Neural crest cell (in vitro differentiated cells): ENCODE measurements around the gene PGAM5. TPM values are rescaled to one million over a fixed set of nuclear protein-coding genes. Genes with fewer than 3 reads are reported as not detected.
A peak's percentile ranks its signal among the peaks of the same experiment; 100 is the strongest.

Source experiments
- DNase-seq: peaks from one replicate; pipeline ENCODE4 v3.0.0; 2021; ENCODE audit warnings: low read depth, mixed read lengths, low spot score
- H3K27ac Mint-ChIP-seq: one replicate; pipeline ENCODE4 v1.8.0; 2021; ENCODE audit warnings: mild to moderate bottlenecking, mixed read lengths; ENCODE audit not compliant: unreplicated experiment
- H3K27me3 Mint-ChIP-seq: 2 replicates; pipeline ENCODE4 v1.8.0; 2021; ENCODE audit warnings: low read depth, mild to moderate bottlenecking, mixed read lengths
- H3K36me3 Mint-ChIP-seq: 2 replicates; pipeline ENCODE4 v1.8.0; 2021; ENCODE audit warnings: low read depth, mild to moderate bottlenecking, mixed read lengths
- H3K4me1 Mint-ChIP-seq: 2 replicates; pipeline ENCODE4 v1.8.0; 2021; ENCODE audit warnings: mixed read lengths
- H3K4me3 Mint-ChIP-seq: one replicate; pipeline ENCODE4 v1.8.0; 2021; ENCODE audit warnings: mild to moderate bottlenecking, mixed read lengths
- H3K9me3 Mint-ChIP-seq: 2 replicates; pipeline ENCODE4 v1.8.0; 2021; ENCODE audit warnings: mixed read lengths
- CTCF ChIP-seq: fragments of 200-600 bp; sonication (generic); conservative IDR thresholded peaks from 2 replicates; pipeline ENCODE4 v1.5.0; 2021; ENCODE audit warnings: antibody characterized with exemption, mild to moderate bottlenecking
- total RNA-seq: library from RNA; stranded (reverse); gene quantifications from 2 replicates; pipeline ENCODE4 v1.2.1, GENCODE V29; 2021

The PGAM5 gene
- total RNA-seq, 1 donor from 2014 or later: 61.5 TPM

DNA sequence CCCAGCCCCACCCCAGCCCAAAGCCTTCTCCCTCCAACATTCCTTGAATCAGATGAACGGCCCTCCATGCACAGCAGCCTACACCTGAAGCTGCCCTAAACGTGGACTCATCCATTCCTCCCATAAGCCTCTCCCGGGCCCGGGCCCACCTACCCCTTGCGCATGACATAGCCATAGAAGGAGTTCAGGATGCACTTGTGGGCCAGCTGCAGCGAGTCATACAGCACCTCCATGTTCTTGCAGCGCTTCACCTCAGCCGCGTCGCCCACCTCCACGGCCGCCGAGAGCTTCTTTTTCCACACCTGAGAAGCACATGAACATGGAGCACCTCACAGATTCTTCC, 45.5 kb upstream of the PGAM5 start:
- Mint-ChIP-seq H3K36me3 (peaks cover 23% of the 10 kb centered on the region), H3K27ac (peak overlapping the region; percentile 67), H3K27me3 (no peaks in the 10 kb centered on the region)

GRCh38 chr12:132665794-132666193, 44.8 kb upstream of the PGAM5 start:
- Mint-ChIP-seq H3K36me3 (peaks cover 23% of the 10 kb centered on the region), H3K4me1 (no peaks in the 10 kb centered on the region), H3K4me3 (no peak overlapping the region), H3K9me3 (no peaks in the 10 kb centered on the region), H3K27me3 (no peaks in the 10 kb centered on the region), H3K27ac (no peak overlapping the region)
- TF ChIP-seq CTCF: no peak
- no peak for DNase-seq

More for the DNA sequence above, 45.5 kb upstream of the PGAM5 start:
- TF ChIP-seq CTCF: no peak
- H3K4me1 Mint-ChIP-seq: no peaks in the 10 kb centered on the region
- no peak for DNase-seq
- no peaks in the 10 kb centered on the region for H3K9me3 Mint-ChIP-seq
- no peak overlapping the region for H3K4me3 Mint-ChIP-seq

DNA sequence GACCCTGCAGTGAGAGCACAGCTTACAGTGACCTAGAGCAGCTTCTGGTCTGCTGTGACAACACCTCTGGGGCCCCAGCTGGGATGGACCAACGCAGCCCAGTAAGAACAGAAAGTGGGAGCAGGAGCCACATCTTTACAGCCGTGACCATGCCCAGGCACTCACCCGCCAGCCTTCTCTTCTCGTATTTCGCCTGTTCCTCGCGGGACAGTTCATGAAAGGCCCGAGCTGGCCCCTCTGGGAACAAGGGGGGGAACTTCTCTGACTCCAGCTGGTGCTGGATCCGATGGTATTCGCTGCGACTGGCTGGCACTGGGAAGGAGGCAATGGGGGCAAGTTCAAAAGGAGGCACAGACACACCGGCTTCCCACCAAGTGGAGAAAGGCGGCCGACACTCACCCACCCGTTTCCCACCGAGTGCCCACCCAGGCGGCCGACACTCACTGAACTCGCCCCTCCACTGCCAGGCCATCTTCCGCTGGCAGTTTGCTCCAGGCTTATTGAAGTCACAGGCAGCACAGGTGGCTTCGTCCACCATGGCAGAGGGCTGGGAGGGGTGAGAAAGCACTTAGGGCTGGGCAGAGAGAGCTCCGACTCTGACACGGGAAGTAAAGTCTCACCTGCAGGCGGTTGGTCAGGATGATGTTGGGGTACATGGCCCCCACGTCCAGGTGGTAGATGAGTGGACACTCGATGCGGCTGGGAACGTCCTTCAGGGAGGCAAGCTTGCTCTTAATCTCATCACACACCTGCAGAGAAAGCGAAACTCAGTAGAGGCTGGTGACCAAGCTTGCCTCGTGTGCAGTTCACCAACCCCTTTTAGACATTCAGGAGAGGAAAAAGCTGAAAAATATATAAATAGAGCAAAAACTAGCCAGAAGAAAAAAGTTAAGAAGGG, 42.2 kb upstream of the PGAM5 start:
- H3K4me3 Mint-ChIP-seq: no peak overlapping the region
- no peaks in the 10 kb centered on the region for H3K4me1 Mint-ChIP-seq
- no peaks in the 10 kb centered on the region for H3K27me3 Mint-ChIP-seq
- no peak for TF ChIP-seq CTCF
- H3K27ac Mint-ChIP-seq: no peak overlapping the region
- no peaks in the 10 kb centered on the region for H3K9me3 Mint-ChIP-seq
- DNase-seq: no peak
- peaks cover 25% of the 10 kb centered on the region for H3K36me3 Mint-ChIP-seq

DNA sequence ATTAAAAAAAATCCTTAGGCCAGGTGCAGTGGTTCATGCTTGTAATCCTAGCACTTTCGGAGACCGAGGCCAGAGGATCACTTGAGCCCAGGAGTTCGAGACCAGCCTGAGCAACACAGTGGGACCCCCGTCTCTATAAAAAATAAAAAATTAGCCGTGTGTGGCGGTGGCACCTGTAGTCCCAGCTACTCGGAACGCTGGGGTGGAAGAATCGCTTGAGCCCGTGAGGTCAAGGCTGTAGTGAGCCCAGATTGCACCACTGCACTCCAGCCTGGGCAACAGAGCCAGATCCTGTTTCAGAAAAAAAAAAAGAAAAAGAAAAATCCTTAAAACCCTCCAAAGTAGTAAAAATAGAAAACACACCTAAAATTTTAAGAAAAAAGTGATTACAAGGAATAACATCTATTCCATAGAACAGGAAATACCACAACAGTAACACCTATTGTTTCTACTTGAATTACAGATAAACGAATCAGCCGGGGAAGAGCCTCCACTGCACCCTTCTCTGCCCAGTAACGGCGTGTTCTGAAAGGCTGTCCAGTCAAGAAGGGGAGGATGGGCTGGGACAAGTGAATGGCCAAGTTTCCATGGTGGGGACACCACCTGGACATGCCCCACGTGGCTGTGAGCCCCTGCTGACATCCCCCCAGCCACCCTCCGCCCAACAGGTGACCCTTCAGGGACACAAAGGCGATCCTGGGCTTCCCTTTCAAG, 41.3 kb upstream of the PGAM5 start:
- TF ChIP-seq CTCF: no peak
- no peak overlapping the region for H3K27ac Mint-ChIP-seq
- peaks cover 28% of the 10 kb centered on the region for H3K36me3 Mint-ChIP-seq
- DNase-seq: no peak
- H3K27me3 Mint-ChIP-seq: no peaks in the 10 kb centered on the region
- no peak overlapping the region for H3K4me3 Mint-ChIP-seq
- H3K4me1 Mint-ChIP-seq: no peaks in the 10 kb centered on the region
- H3K9me3 Mint-ChIP-seq: no peaks in the 10 kb centered on the region

DNA sequence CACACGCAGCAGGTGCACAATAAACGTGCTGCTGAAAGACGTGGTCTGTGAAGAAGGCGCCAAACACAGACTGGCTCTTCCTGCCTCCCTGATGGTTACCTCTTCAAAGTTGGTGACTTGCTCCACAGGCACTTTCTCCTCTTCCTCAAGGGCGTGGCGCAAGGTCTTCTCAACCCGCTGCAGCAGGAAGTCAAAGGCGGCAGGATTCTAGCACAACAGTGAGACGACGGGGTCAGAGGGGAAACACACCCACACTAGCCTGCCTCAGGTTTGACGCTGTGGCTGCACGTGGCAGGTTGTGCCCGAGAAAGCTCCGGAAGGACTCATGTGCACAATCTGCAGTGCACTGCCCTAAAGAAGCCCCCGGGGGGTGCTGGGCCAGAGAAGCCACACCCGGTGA, 38.5 kb upstream of the PGAM5 start:
- H3K27me3 Mint-ChIP-seq: no peaks in the 10 kb centered on the region
- H3K4me1 Mint-ChIP-seq: no peaks in the 10 kb centered on the region
- H3K27ac Mint-ChIP-seq: no peak overlapping the region
- no peak for TF ChIP-seq CTCF
- no peak overlapping the region for H3K4me3 Mint-ChIP-seq
- H3K9me3 Mint-ChIP-seq: no peaks in the 10 kb centered on the region
- DNase-seq: no peak
- peaks cover 28% of the 10 kb centered on the region for H3K36me3 Mint-ChIP-seq
